Activated CD4-positive, CD25-positive, alpha-beta regulatory T cell treated with anti-CD3 and anti-CD28 coated beads, Interleukin-2, amount 50 U/mL, for 72 hours (primary cell): ENCODE results near the gene ADGRA1.
"Not testable (repeated sequence)": the region's sequence is repeated elsewhere in the genome, so short reads cannot be mapped to it uniquely, and the experiment has no call there.

Experiments used
- DNase-seq: peaks from one replicate; pipeline ENCODE4 v3.0.0; 2021

ADGRA1 gene

GRCh38 chr10:133151071-133151470, 63.3 kb downstream of the ADGRA1 start:
- not testable (repeated sequence) for DNase-seq

- DNase-seq: no peak
These were observed 63.8 kb downstream of the ADGRA1 start for GRCh38 chr10:133151543-133151972.

GRCh38 chr10:133154411-133154810, 66.7 kb downstream of the ADGRA1 start:
- DNase-seq: no peak

GRCh38 chr10:133154996-133155778, 67.5 kb downstream of the ADGRA1 start:
- no peak for DNase-seq

GRCh38 chr10:133156674-133157579, 69.2 kb downstream of the ADGRA1 start:
- no peak for DNase-seq

GRCh38 chr10:133157662-133158436, 70.1 kb downstream of the ADGRA1 start:
- DNase-seq: no peak

GRCh38 chr10:133158437-133158755, 70.7 kb downstream of the ADGRA1 start:
- DNase-seq: no peak

- no peak for DNase-seq
These were observed 71.3 kb downstream of the ADGRA1 start for GRCh38 chr10:133158756-133159610.

- no peak for DNase-seq
These were observed 71.9 kb downstream of the ADGRA1 start for GRCh38 chr10:133159611-133159949.

- DNase-seq: no peak
These were observed 72.5 kb downstream of the ADGRA1 start, which contains the start of gene KNDC1 for GRCh38 chr10:133159950-133160825. Gene KNDC1, plus strand, starts transcription at chr10:133160219. Its CDS starts 249 bp downstream, at chr10:133160468.

- DNase-seq: no peak
These were observed 73.2 kb downstream of the ADGRA1 start for GRCh38 chr10:133160826-133161471.

GRCh38 chr10:133161486-133162109, 73.9 kb downstream of the ADGRA1 start:
- no peak for DNase-seq

GRCh38 chr10:133162178-133162909, 74.6 kb downstream of the ADGRA1 start:
- no peak for DNase-seq

- no peak for DNase-seq
These were observed 75.5 kb downstream of the ADGRA1 start for GRCh38 chr10:133162910-133163856.

- DNase-seq: no peak
These were observed 76.4 kb downstream of the ADGRA1 start for GRCh38 chr10:133163889-133164815.

- DNase-seq: no peak
These were observed 77.3 kb downstream of the ADGRA1 start for GRCh38 chr10:133164816-133165555.
